GM23248 (cell line): ENCODE results near the gene COX19. TPM values are rescaled to one million over a fixed set of nuclear protein-coding genes. Genes with fewer than 3 reads are reported as not detected.

Experiments
- DNase-seq: peaks from one replicate; pipeline ENCODE4 v3.0.0-alpha.2; 2015
- H2AFZ ChIP-seq: fragments of 200-600 bp; sonication (generic); 2 replicates; pipeline ENCODE4 v1.6.1; 2016; ENCODE audit warnings: antibody characterized with exemption
- H3F3A ChIP-seq: fragments of 200-600 bp; sonication (generic); 2 replicates; pipeline ENCODE4 v1.6.1; 2016; ENCODE audit warnings: mild to moderate bottlenecking, antibody characterized with exemption, mixed run types; ENCODE audit not compliant: insufficient read depth
- H3K27ac ChIP-seq: fragments of 200-600 bp; sonication (generic); 2 replicates; pipeline ENCODE4 v1.5.1; 2016; ENCODE audit warnings: mild to moderate bottlenecking
- H3K27me3 ChIP-seq: fragments of 200-600 bp; sonication (generic); replicated peaks from 2 replicates; pipeline ENCODE4 v1.6.1; 2016; ENCODE audit warnings: mild to moderate bottlenecking; ENCODE audit not compliant: insufficient read depth
- H3K36me3 ChIP-seq: fragments of 200-600 bp; sonication (generic); 2 replicates; pipeline ENCODE4 v1.6.1; 2016; ENCODE audit warnings: low read depth, mild to moderate bottlenecking
- H3K4me1 ChIP-seq: fragments of 200-600 bp; sonication (generic); 2 replicates; pipeline ENCODE4 v1.6.1; 2016; ENCODE audit warnings: mild to moderate bottlenecking; ENCODE audit not compliant: insufficient read depth
- H3K4me2 ChIP-seq: fragments of 200-600 bp; sonication (generic); one replicate; pipeline ENCODE4 v1.6.1; 2016; ENCODE audit warnings: mild to moderate bottlenecking; ENCODE audit not compliant: unreplicated experiment
- H3K4me3 ChIP-seq: fragments of 200-600 bp; sonication (generic); 2 replicates; pipeline ENCODE4 v1.5.1; 2016; ENCODE audit warnings: mild to moderate bottlenecking
- H3K79me2 ChIP-seq: fragments of 200-600 bp; sonication (generic); 2 replicates; pipeline ENCODE4 v1.6.1; 2016; ENCODE audit warnings: mild to moderate bottlenecking; ENCODE audit not compliant: insufficient read depth
- H3K9ac ChIP-seq: fragments of 200-600 bp; sonication (generic); 2 replicates; pipeline ENCODE4 v1.6.1; 2016; ENCODE audit warnings: mild to moderate bottlenecking
- H3K9me2 ChIP-seq: fragments of 200-600 bp; sonication (generic); 2 replicates; pipeline ENCODE4 v1.6.1; 2016; ENCODE audit warnings: mixed run types, mild to moderate bottlenecking, moderate library complexity; ENCODE audit not compliant: insufficient read depth
- H3K9me3 ChIP-seq: fragments of 200-600 bp; sonication (generic); one replicate; pipeline ENCODE4 v1.6.1; 2017; ENCODE audit warnings: low read depth
- H4K20me1 ChIP-seq: fragments of 200-600 bp; sonication (generic); 2 replicates; pipeline ENCODE4 v1.6.0; 2016; ENCODE audit not compliant: insufficient read depth
- EZH2 ChIP-seq: fragments of 200-600 bp; sonication (generic); IDR thresholded peaks from 2 replicates; pipeline ENCODE4 v1.6.1; 2018; ENCODE audit warnings: antibody characterized with exemption, mild to moderate bottlenecking; ENCODE audit not compliant: insufficient read depth, poor library complexity, severe bottlenecking
- EZH2phosphoT487 ChIP-seq: fragments of 200-600 bp; sonication (generic); IDR thresholded peaks from 2 replicates; pipeline ENCODE4 v1.6.1; 2018; ENCODE audit warnings: antibody characterized with exemption, moderate library complexity, mild to moderate bottlenecking, low read depth; ENCODE audit not compliant: insufficient read depth
- WGBS, 2 experiments: methylation state at CpG; one replicate each; pipeline ENCODE4 v1.1.6; 2015 to 2017; ENCODE audit warnings: low lambda C conversion rate in 2 of 2, low coverage in 1 of 2; ENCODE audit errors: missing lambda C conversion rate in 2 of 2; 5-methylcytosine and 5-hydroxymethylcytosine counted together
- in situ Hi-C: fragments of 300-500 bp; cut with MboI; formaldehyde crosslinking; loops from 2 replicates; pipeline ENCODE4 v1.15.0; 2020
- polyA plus RNA-seq: library from polyadenylated mRNA; unstranded; fragments of >200 nt; fragmentation: Nextera tagmentation; extraction: Ambion mirVana; gene quantifications from 2 replicates; pipeline ENCODE4 v1.2.1, GENCODE V29; 2016
- total RNA-seq: library from RNA; depleted of rRNA; stranded (reverse); fragments of >200 nt; shearing (Covaris generic); gene quantifications from 2 replicates; pipeline ENCODE4 v1.2.3, GENCODE V29; 2014

Gene COX19
- total and polyA plus RNA-seq, 2 experiments from 2014 or later: 5.5 to 9.9 TPM

DNA sequence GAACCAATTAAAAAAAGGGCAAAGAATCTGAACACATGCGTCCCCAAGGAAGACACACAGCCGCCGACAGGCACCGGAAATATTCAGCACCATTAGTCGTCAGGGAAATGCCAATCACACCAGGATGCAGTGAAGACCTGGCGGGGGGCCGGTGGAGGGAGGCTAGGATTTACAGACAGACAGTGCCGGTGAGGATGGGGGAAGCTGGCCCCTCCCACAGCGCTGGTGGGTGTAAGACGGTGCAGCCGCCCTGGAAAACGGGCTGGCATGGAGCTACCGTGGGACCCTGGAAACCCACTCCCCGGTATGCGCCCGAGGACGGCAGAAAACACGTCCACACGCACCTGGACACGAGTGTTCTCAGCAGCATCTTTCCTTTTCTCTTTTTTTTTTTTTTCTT is 16.1 kb downstream of the COX19 start:
- Histone ChIP-seq H3K4me2 (no peak overlapping the region), H3K36me3 (no peaks in the 10 kb centered on the region), H3K9ac (no peak overlapping the region), H3K27me3 (peaks cover 4% of the 10 kb centered on the region; the same call in 1 of the 2 replicates), H3K9me3 (no peaks in the 10 kb centered on the region), H3F3A (no peaks in the 10 kb centered on the region), H3K4me1 (no peaks in the 10 kb centered on the region), H3K4me3 (no peak overlapping the region), H3K79me2 (no peaks in the 10 kb centered on the region), H3K27ac (no peak overlapping the region), H2AFZ (no peak overlapping the region), H4K20me1 (no peaks in the 10 kb centered on the region), H3K9me2 (no peaks in the 10 kb centered on the region)
- WGBS, 2 experiments: 72 to 78% methylated on average over 16 to 20 of the region's 20 CpGs
- TF ChIP-seq EZH2: no peak
- TF ChIP-seq EZH2phosphoT487: no peak
- in situ Hi-C loops: no loop called here
- no peak for DNase-seq

GRCh38 chr7:958221-959200 is 16.8 kb downstream of the COX19 start:
- Histone ChIP-seq H3K9me2 (no peaks in the 10 kb centered on the region), H4K20me1 (no peaks in the 10 kb centered on the region), H3K4me1 (no peaks in the 10 kb centered on the region), H3K4me2 (no peak overlapping the region), H3K27ac (no peak overlapping the region), H3K27me3 (peaks cover 4% of the 10 kb centered on the region; the same call in 1 of the 2 replicates), H3K36me3 (no peaks in the 10 kb centered on the region), H2AFZ (no peak overlapping the region), H3K79me2 (no peaks in the 10 kb centered on the region), H3K9me3 (no peaks in the 10 kb centered on the region), H3K4me3 (no peak overlapping the region), H3F3A (no peaks in the 10 kb centered on the region), H3K9ac (no peak overlapping the region)
- DNase-seq: no peak
- TF ChIP-seq EZH2phosphoT487 (no peak), EZH2 (no peak)
- in situ Hi-C loops: no loop called here
- 64 to 68% methylated on average over 31 to 35 of the region's 36 CpGs for WGBS, 2 experiments

DNA sequence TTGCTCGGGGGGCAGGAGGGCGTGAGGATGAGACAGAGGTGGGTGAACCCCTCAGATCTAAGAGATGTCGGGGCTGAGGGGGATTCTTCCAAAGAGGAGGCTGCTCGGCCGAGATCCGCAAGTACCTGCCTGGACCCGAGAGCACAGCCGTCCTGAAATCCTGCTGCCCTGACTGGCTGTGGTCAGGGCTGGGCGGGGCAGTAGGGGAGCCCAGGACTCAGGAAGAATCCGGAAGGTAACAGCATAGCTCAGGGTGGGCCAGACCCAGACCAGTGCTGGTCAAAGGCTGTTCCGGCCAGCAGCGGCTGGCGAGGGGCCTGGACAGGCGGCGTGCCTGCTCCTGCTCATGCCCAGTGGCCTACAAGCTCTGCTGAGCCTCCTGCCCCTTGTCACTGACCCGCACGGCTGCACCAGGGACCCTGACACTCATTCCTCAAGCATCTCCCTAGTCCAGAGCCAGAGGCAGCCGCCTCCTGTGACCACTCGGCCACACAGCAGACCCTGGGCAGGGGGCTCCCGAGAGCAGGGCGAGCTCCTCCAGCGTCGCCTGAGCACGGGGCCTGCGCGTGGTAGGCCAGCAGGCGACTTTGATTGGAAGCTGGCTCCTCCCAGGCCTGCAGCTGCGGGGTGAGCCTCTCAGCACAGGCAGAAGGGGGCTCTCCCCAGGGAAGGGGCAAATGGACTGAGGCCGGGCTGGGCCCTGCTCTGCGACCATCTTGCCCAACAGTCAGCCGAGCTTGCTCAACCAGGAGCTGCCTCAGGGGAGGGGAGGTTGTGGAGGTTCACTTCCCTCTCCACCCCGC is 17.7 kb downstream of the COX19 start:
- H3F3A ChIP-seq: no peaks in the 10 kb centered on the region
- TF ChIP-seq EZH2phosphoT487 (no peak), EZH2 (no peak)
- in situ Hi-C loops: no loop called here
- H3K4me2 ChIP-seq: no peak overlapping the region
- H2AFZ ChIP-seq: no peak overlapping the region
- H3K27me3 ChIP-seq: peaks cover 4% of the 10 kb centered on the region; the same call in 1 of the 2 replicates
- no peaks in the 10 kb centered on the region for H3K9me2 ChIP-seq
- H3K4me1 ChIP-seq: no peaks in the 10 kb centered on the region
- DNase-seq: no peak
- no peak overlapping the region for H3K4me3 ChIP-seq
- H3K36me3 ChIP-seq: no peaks in the 10 kb centered on the region
- H4K20me1 ChIP-seq: no peaks in the 10 kb centered on the region
- H3K79me2 ChIP-seq: no peaks in the 10 kb centered on the region
- no peak overlapping the region for H3K9ac ChIP-seq
- H3K27ac ChIP-seq: no peak overlapping the region
- 46 to 52% methylated on average over 29 to 32 of the region's 32 CpGs for WGBS, 2 experiments
- H3K9me3 ChIP-seq: no peaks in the 10 kb centered on the region

GRCh38 chr7:956031-956430 is 19.3 kb downstream of the COX19 start:
- Histone ChIP-seq H3K4me2 (no peak overlapping the region), H3K36me3 (no peaks in the 10 kb centered on the region), H3K4me1 (no peaks in the 10 kb centered on the region), H3K4me3 (no peak overlapping the region), H3K27me3 (peaks cover 4% of the 10 kb centered on the region; the same call in 1 of the 2 replicates), H3F3A (no peaks in the 10 kb centered on the region), H4K20me1 (no peaks in the 10 kb centered on the region), H3K9me3 (no peaks in the 10 kb centered on the region), H3K27ac (no peak overlapping the region), H3K79me2 (no peaks in the 10 kb centered on the region), H3K9ac (no peak overlapping the region), H2AFZ (no peak overlapping the region), H3K9me2 (no peaks in the 10 kb centered on the region)
- 80% methylated on average over 10 of the region's 10 CpGs for WGBS, 2 experiments
- DNase-seq: no peak
- in situ Hi-C loops: no loop called here
- no peak for TF ChIP-seq EZH2
